Gastroesophageal sphincter (tissue), 4 donors: ENCODE data around the gene PARD3B. TPM values are rescaled to one million over a fixed set of nuclear protein-coding genes. Genes with fewer than 3 reads are reported as not detected.

ENCODE experiments used
- ATAC-seq: fragments of 150-250 bp; one replicate; pipeline ENCODE4 v1.9.1; 2016; ENCODE audit warnings: mild to moderate bottlenecking, moderate library complexity
- H3K27ac ChIP-seq, 4 donors: fragments of 200-600 bp; sonication (generic) in 3 of 4; 1 replicate in 3 of 4; 2 replicates in 1 of 4; pipeline ENCODE4 v1.5.1; 2016 to 2019
- H3K27me3 ChIP-seq: fragments of 200-600 bp; sonication (generic); one replicate; pipeline ENCODE4 v1.5.1; 2019
- H3K36me3 ChIP-seq, 2 donors: fragments of 200-600 bp; sonication (generic); one replicate each; pipeline ENCODE4 v1.5.1; 2019; ENCODE audit warnings: control low read depth in 1 of 2
- H3K4me1 ChIP-seq, 3 donors: fragments of 200-600 bp; sonication (generic); 1 replicate in 2 of 3; 2 replicates in 1 of 3; pipeline ENCODE4 v1.5.1; 2016 to 2019; ENCODE audit warnings: control low read depth in 2 of 3
- H3K4me3 ChIP-seq, 2 donors: fragments of 200-600 bp; sonication (generic); one replicate each; pipeline ENCODE4 v1.5.1; 2019; ENCODE audit warnings: mild to moderate bottlenecking in 1 of 2, moderate library complexity in 1 of 2
- H3K9me3 ChIP-seq, 3 donors: fragments of 200-600 bp; sonication (generic); one replicate each; pipeline ENCODE4 v1.5.1; 2017 to 2019; ENCODE audit warnings: control low read depth in 2 of 3
- EP300 ChIP-seq: sonication (generic); formaldehyde crosslinking; IDR thresholded peaks from one replicate; pipeline ENCODE4 v1.6.1; 2017; ENCODE audit warnings: antibody characterized with exemption, mild to moderate bottlenecking
- POLR2A ChIP-seq, 2 donors: fragments of 450-650 bp; IDR thresholded peaks; one replicate each; pipeline ENCODE4 v1.6.1; 2017; ENCODE audit warnings: antibody characterized with exemption in 2 of 2, mild to moderate bottlenecking in 2 of 2, moderate library complexity in 1 of 2
- POLR2AphosphoS5 ChIP-seq: sonication (generic); formaldehyde crosslinking; IDR thresholded peaks from one replicate; pipeline ENCODE4 v1.6.1; 2017; ENCODE audit warnings: antibody characterized with exemption
- WGBS, 2 donors: methylation state at CpG; one replicate each; pipeline ENCODE4 v1.1.5; 2018; ENCODE audit warnings: low coverage in 1 of 2; 5-methylcytosine and 5-hydroxymethylcytosine counted together
- total RNA-seq, 4 donors: library from RNA; depleted of rRNA; stranded (reverse); fragments of >200 nt; gene quantifications; one replicate each; pipeline ENCODE4 v1.1.0, GENCODE V29; 2016
- TF ChIP-seq, protein P1 (sequence below), 4 experiments: fragments of 200-600 bp in 2 of 4; fragments of 450-650 bp in 2 of 4; sonication (generic) in 1 of 4; IDR thresholded peaks; one replicate each; pipeline ENCODE4 v1.5.1; 2017 to 2019; ENCODE audit warnings: antibody characterized with exemption in 4 of 4, mild to moderate bottlenecking in 2 of 4, moderate library complexity in 2 of 4

Gene PARD3B
- total RNA-seq, 4 donors from 2014 or later, result 29.6 to 42.2 (median 41.0) TPM

DNA sequence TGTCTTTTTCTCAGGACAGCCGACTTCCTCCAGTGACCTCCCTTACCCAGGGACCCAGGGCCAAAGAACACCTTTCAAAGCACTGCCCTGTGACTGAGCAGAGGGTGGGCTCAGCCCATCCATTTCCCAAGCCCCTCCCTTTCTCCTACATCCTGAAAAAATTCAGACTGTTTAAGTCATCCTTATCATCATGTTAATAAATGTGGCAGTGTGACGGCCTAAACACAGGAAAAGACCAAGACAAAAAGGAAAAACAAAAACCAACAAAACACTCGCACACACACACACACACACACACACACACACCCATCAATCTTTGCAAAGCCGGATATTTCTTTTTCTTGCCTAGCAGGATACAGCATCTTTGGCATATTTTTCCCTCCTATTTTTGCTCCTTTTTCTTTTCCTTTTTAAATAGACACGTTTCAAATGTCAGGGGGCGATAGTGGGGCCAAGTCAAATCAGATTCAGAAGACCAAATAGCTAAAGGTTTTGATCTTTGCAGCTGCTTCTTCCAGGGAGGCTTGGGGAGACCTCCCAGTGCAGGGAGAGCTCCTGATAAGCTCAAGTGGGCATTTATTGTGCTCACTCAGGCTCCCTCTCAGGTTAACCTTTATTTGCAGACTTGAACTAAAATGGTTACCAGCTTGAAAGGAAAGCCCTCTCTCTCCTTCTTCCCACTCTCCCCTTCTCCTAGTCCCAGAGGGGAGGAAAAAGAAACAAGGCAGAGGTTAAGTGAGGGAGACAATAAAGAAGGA, 1097.5 kb downstream of the PARD3B start:
- Histone ChIP-seq H3K27me3 (no peaks in the 10 kb centered on the region), H3K36me3 (no peaks in the 10 kb centered on the region), H3K27ac (no peak overlapping the region), H3K9me3 (no peaks in the 10 kb centered on the region), H3K4me3 (no peak overlapping the region), H3K4me1 (no peaks in the 10 kb centered on the region)
- no peak for ATAC-seq
- 45 to 58% methylated on average over 5 to 6 of the region's 6 CpGs for WGBS, 2 donors
- TF ChIP-seq POLR2A (IDR thresholded peaks at IDR 0.05) (no peak), EP300 (no peak), POLR2AphosphoS5 (no peak)
- TF ChIP-seq, protein P1, sequence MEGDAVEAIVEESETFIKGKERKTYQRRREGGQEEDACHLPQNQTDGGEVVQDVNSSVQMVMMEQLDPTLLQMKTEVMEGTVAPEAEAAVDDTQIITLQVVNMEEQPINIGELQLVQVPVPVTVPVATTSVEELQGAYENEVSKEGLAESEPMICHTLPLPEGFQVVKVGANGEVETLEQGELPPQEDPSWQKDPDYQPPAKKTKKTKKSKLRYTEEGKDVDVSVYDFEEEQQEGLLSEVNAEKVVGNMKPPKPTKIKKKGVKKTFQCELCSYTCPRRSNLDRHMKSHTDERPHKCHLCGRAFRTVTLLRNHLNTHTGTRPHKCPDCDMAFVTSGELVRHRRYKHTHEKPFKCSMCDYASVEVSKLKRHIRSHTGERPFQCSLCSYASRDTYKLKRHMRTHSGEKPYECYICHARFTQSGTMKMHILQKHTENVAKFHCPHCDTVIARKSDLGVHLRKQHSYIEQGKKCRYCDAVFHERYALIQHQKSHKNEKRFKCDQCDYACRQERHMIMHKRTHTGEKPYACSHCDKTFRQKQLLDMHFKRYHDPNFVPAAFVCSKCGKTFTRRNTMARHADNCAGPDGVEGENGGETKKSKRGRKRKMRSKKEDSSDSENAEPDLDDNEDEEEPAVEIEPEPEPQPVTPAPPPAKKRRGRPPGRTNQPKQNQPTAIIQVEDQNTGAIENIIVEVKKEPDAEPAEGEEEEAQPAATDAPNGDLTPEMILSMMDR (IDR thresholded peaks at IDR 0.05), result no peak

DNA sequence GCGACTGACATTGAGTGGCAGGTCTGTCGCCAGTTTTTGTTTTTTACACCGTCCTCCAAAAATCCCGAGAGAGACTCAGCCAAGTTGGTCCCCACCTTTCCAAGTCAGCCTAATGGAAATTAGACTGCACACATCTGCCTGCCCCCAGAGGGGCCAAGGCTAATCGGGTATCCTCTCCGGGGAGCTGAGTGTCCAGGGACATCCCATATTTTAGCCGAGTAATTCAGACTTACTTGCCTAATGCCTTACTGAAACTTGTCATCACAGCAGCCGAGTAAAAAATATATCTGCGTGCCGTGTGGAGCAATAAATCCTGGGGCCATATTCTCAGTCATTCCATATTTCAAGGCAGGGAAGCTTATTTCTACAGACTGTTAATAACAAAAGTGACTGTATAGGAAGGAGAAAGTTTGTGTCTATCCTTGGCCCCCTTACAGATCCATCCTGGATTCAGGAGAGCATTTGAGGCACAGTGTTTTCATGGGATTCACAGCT, 1098.2 kb downstream of the PARD3B start:
- no peak for ATAC-seq
- H3K27me3 ChIP-seq, result no peaks in the 10 kb centered on the region
- H3K27ac ChIP-seq, result no peak overlapping the region
- H3K4me1 ChIP-seq, result no peaks in the 10 kb centered on the region
- no peak overlapping the region for H3K4me3 ChIP-seq
- TF ChIP-seq, protein P1 (IDR thresholded peaks at IDR 0.05), result no peak
- TF ChIP-seq POLR2A (IDR thresholded peaks at IDR 0.05) (no peak), EP300 (no peak), POLR2AphosphoS5 (no peak)
- 76 to 94% methylated on average over 3 to 5 of the region's 10 CpGs for WGBS, 2 donors
- H3K36me3 ChIP-seq, result no peaks in the 10 kb centered on the region
- H3K9me3 ChIP-seq, result no peaks in the 10 kb centered on the region

DNA sequence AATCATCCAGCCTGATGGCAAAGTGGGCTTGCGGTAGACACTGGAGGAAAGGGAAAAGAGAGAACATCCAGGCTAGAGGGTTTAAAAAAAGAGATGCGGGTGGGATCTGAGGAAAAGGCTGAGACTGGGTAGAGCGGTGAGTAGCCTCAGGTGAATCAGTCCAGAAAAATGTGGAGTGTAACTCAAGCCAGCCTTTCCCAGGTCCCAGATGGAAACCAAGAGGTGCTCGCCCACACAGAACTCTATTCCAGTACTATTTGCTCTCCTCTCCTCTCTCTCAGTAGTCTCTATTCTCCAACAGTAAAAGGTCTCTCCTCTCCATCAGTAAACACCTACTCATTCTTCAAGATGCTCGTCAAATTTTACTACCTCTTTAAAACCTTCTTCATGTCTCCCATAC, 1098.7 kb downstream of the PARD3B start:
- Histone ChIP-seq H3K4me3 (no peak overlapping the region), H3K27me3 (no peaks in the 10 kb centered on the region), H3K4me1 (no peaks in the 10 kb centered on the region), H3K27ac (no peak overlapping the region), H3K36me3 (no peaks in the 10 kb centered on the region), H3K9me3 (no peaks in the 10 kb centered on the region)
- no peak for ATAC-seq
- 92 to 98% methylated on average over 4 to 5 of the region's 5 CpGs for WGBS, 2 donors
- TF ChIP-seq, protein P1 (IDR thresholded peaks at IDR 0.05), result no peak
- no peak for TF ChIP-seq EP300
- TF ChIP-seq POLR2A (IDR thresholded peaks at IDR 0.05), result no peak
- no peak for TF ChIP-seq POLR2AphosphoS5

DNA sequence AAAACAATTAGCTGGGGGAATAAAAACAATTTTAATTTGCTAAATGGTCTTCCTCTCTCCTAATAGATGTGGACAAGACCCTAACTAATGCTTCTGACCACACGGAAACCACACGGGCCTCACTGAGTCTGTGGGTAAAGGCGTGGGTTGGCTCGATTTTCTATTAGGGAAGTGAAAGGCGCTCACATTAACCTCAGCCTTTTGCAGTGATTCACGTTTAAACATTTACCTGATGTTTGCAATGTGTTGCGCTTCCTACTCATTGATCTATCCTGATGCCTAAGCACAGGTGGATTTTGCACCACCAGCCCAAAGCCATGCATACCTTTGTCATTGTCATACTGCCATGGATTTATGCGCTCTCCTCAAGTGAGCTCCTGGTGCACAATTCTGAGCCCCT, 1101.4 kb downstream of the PARD3B start:
- no peak overlapping the region for H3K4me3 ChIP-seq
- H3K9me3 ChIP-seq, result no peaks in the 10 kb centered on the region
- TF ChIP-seq, protein P1 (IDR thresholded peaks at IDR 0.05), result no peak
- TF ChIP-seq POLR2AphosphoS5 (no peak), EP300 (no peak), POLR2A (IDR thresholded peaks at IDR 0.05) (no peak)
- no peaks in the 10 kb centered on the region for H3K4me1 ChIP-seq
- no peaks in the 10 kb centered on the region for H3K36me3 ChIP-seq
- no peak for ATAC-seq
- WGBS, 2 donors, result 87 to 99% methylated on average over 6 to 8 of the region's 8 CpGs
- H3K27ac ChIP-seq, result no peak overlapping the region
- H3K27me3 ChIP-seq, result no peaks in the 10 kb centered on the region

DNA sequence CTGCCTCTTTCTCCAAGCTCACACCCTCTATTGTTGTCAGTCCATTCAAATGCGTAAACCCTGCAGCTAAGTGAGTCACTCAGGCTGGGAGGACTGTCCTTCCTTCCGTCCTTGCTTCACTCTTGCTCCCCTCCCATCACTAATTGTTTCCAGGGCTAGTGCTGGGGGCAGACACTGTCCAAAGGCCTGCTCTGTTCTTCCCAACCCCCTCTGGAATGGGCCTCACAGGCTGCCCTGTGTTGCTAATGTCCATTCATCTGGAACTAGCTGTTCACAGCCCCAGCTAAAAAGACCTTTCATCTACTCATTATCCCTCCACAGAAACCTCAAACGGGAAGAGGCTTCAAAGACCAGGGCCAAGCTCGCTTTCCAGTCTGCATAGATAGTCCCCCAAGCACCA, 1105.2 kb downstream of the PARD3B start:
- Histone ChIP-seq H3K36me3 (no peaks in the 10 kb centered on the region), H3K27ac (no peak overlapping the region), H3K27me3 (no peaks in the 10 kb centered on the region), H3K4me3 (no peak overlapping the region), H3K4me1 (no peaks in the 10 kb centered on the region), H3K9me3 (no peaks in the 10 kb centered on the region)
- TF ChIP-seq, protein P1 (IDR thresholded peaks at IDR 0.05), result no peak
- TF ChIP-seq POLR2AphosphoS5 (no peak), EP300 (no peak), POLR2A (IDR thresholded peaks at IDR 0.05) (no peak)
- 36 to 84% methylated on average over 2 of the region's 4 CpGs for WGBS, 2 donors
- peak; percentile 54 for ATAC-seq
